PC-3 (cell line): Measurements from ENCODE around the gene MEGF6.

Experiments used
- EZH2 ChIP-seq: fragments of 300-600 bp; sonication (generic); IDR thresholded peaks from one replicate; pipeline ENCODE4 v1.6.1; 2017; ENCODE audit warnings: antibody characterized with exemption, mild to moderate bottlenecking, low read length; ENCODE audit not compliant: unreplicated experiment
- EZH2phosphoT487 ChIP-seq: fragments of 300-600 bp; sonication (generic); IDR thresholded peaks from 2 replicates; pipeline ENCODE4 v1.6.1; 2018; ENCODE audit warnings: mild to moderate bottlenecking, antibody characterized with exemption, low read length, borderline replicate concordance
- TF ChIP-seq, protein P1 (sequence below): fragments of 300-600 bp; sonication (generic); conservative IDR thresholded peaks from 2 replicates; pipeline ENCODE4 v1.5.1; 2017; ENCODE audit warnings: antibody characterized with exemption, low read depth, mild to moderate bottlenecking, low read length

DNA sequence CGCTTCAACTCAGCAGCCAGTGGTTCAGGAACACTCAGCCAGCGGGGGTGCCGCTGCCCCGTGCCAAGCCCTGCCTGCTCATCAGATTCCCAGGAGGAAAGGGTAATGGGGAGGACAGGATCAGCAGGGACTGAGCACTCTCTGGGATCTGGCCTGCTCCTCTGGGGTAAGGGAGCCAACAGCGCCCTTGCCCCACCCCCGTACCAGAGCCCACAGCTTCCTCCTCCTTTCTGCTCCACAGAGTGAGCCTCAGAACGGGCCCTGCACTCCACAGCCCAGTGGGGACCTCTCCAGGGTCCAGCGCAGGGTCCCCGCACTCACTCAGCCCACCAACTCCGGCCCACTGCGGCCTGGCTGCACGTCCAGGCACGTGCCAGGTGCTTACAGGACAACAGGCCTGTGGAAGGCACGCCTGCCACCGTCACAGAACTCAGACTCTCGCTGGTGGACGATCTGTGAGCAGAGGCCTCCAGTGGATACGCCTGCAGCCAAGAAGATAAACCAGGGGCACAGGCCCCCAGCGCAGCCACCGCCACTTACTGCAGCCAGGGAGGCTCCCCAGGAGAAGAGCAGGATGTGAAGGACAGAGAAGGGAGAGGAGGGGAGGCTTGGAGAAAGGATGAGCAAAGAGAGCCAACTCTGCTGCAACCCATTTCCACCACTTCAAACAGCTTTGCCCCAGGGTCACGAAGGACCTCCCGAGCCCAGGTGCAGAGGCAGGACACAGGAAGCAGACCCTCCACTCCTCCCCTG, 2.1 kb downstream of the MEGF6 start:
- TF ChIP-seq EZH2 (no peak), EZH2phosphoT487 (no peak)
- TF ChIP-seq, protein P1, sequence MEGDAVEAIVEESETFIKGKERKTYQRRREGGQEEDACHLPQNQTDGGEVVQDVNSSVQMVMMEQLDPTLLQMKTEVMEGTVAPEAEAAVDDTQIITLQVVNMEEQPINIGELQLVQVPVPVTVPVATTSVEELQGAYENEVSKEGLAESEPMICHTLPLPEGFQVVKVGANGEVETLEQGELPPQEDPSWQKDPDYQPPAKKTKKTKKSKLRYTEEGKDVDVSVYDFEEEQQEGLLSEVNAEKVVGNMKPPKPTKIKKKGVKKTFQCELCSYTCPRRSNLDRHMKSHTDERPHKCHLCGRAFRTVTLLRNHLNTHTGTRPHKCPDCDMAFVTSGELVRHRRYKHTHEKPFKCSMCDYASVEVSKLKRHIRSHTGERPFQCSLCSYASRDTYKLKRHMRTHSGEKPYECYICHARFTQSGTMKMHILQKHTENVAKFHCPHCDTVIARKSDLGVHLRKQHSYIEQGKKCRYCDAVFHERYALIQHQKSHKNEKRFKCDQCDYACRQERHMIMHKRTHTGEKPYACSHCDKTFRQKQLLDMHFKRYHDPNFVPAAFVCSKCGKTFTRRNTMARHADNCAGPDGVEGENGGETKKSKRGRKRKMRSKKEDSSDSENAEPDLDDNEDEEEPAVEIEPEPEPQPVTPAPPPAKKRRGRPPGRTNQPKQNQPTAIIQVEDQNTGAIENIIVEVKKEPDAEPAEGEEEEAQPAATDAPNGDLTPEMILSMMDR = no peak
